Measurements from ENCODE around the gene CHCHD4. TPM values are rescaled to one million over a fixed set of nuclear protein-coding genes. Genes with fewer than 3 reads are reported as not detected.

CHCHD4 gene
- total and polyA plus RNA-seq, 9 donors = 10.1 to 22.2 (median 12.2) TPM

- WGBS, 3 donors = 15 to 19% (median 16%) methylated on average over 7 of the region's 7 CpGs
- peak overlapping the region in 1 of 2 donors; percentile 60 for H3K27ac ChIP-seq
- H3K4me3 ChIP-seq = no peak overlapping the region
- H3K9me3 ChIP-seq = no peaks in the 10 kb centered on the region
- H3K4me1 ChIP-seq (ENCODE audit: insufficient read depth) = peaks cover 8% of the 10 kb centered on the region
- intact Hi-C loops (cut with DNase I) = no loop called here
- DNase-seq = peak in 2 of 5 donors; percentile 62 to 77
- H3K36me3 ChIP-seq = no peaks in the 10 kb centered on the region
- TF ChIP-seq EP300 (IDR thresholded peaks at IDR 0.05) (no peak), POLR2A (IDR thresholded peaks at IDR 0.05) (no peak), CTCF (IDR thresholded peaks at IDR 0.05) (no peak)
- H3K27me3 ChIP-seq = no peaks in the 10 kb centered on the region
Measured at GRCh38 chr3:14143271-14144225, 18.9 kb upstream of the CHCHD4 start.

GRCh38 chr3:14142567-14143270 lies 18.0 kb upstream of the CHCHD4 start:
- 70 to 73% (median 71%) methylated on average over 8 of the region's 8 CpGs for WGBS, 3 donors
- Histone ChIP-seq H3K27me3 (no peaks in the 10 kb centered on the region), H3K4me1 (ENCODE audit: insufficient read depth) (peaks cover 8% of the 10 kb centered on the region), H3K36me3 (no peaks in the 10 kb centered on the region), H3K4me3 (no peak overlapping the region), H3K27ac (peak overlapping the region in 1 of 2 donors; percentile 22), H3K9me3 (no peaks in the 10 kb centered on the region)
- TF ChIP-seq POLR2A (IDR thresholded peaks at IDR 0.05) = no peak
- TF ChIP-seq EP300 (IDR thresholded peaks at IDR 0.05) = no peak
- TF ChIP-seq CTCF (IDR thresholded peaks at IDR 0.05) = no peak
- intact Hi-C loops (cut with DNase I) = no loop called here
- no peak for DNase-seq

- peak in 1 of 5 donors; percentile 20 for DNase-seq
- Histone ChIP-seq H3K4me3 (no peak overlapping the region), H3K36me3 (no peaks in the 10 kb centered on the region), H3K4me1 (ENCODE audit: insufficient read depth) (peaks cover 10% of the 10 kb centered on the region), H3K9me3 (no peaks in the 10 kb centered on the region), H3K27me3 (no peaks in the 10 kb centered on the region), H3K27ac (peak overlapping the region in 1 of 2 donors; percentile 22)
- WGBS, 3 donors = 86 to 90% (median 87%) methylated on average over 19 of the region's 19 CpGs
- intact Hi-C loops (cut with DNase I) = loop anchor here in 1 of 4 donors (2.0 kb wide), 1 partner anchor 15 kb away; no protein-coding TSS in a partner anchor
- TF ChIP-seq EP300 (IDR thresholded peaks at IDR 0.05) (no peak), CTCF (IDR thresholded peaks at IDR 0.05) (no peak), POLR2A (IDR thresholded peaks at IDR 0.05) (no peak)
Measured at GRCh38 chr3:14141602-14142341, 17.1 kb upstream of the CHCHD4 start.

GRCh38 chr3:14141144-14141543 lies 16.5 kb upstream of the CHCHD4 start:
- Histone ChIP-seq H3K36me3 (no peaks in the 10 kb centered on the region), H3K27me3 (no peaks in the 10 kb centered on the region), H3K27ac (no peak overlapping the region), H3K4me3 (no peak overlapping the region), H3K4me1 (ENCODE audit: insufficient read depth) (peaks cover 10% of the 10 kb centered on the region), H3K9me3 (no peaks in the 10 kb centered on the region)
- DNase-seq = no peak
- intact Hi-C loops (cut with DNase I) = loop anchor here in 1 of 4 donors (2.0 kb wide), 1 partner anchor 14 kb away; no protein-coding TSS in a partner anchor
- 30 to 47% (median 37%) methylated on average over 2 of the region's 2 CpGs for WGBS, 3 donors
- TF ChIP-seq EP300 (IDR thresholded peaks at IDR 0.05) (no peak), CTCF (IDR thresholded peaks at IDR 0.05) (no peak), POLR2A (IDR thresholded peaks at IDR 0.05) (no peak)

Measured in ovary (tissue), 9 donors.